Kasumi-1 (cell line): Measurements from ENCODE around the gene ASTN1.

Experiments
- DNase-seq, 2 experiments: peaks; one replicate each; lab custom pipeline; 2025; lab: John Stamatoyannopoulos, UW

Gene ASTN1

DNA sequence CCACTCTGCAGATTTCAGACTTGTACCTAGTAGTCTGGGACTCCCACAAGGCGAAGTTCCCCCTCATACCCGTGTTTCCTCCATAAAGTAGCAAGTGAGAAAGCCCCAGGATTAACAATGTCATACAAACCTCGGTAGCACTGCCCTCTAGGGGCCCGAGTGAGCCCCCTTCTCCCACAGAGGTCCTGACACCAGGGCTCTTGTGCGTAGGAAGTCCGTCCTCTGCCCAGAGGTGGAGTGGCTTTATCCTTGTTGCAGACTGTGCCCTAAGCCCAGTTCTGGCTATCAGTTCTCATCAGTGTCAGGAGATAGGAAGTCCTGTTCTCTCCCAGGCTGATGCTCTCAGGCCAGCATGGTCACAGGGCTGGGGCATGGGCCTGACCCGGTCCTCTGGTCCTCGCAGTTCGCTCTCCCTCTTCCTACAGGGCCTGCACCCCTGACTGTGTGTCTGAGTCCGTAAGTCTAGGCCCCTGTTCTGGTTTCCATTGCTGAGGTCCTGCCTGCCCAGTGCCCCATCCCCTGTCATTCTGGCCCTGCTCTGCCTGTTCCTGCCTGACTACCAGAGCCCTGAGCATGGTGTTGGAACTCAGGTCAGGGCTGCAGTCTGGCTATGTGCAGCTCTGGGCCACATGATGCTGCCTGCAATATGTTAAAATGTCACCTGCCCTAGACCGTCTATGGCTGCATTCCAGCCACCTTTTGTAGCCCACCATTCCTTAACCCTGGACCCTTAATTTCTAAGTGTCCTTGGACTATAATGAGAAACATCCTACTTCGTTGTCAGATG lies 285.6 kb downstream of the ASTN1 start:
- DNase-seq: peak in 1 of 2 experiments; percentile 1

GRCh38 chr1:176877557-176877956 lies 287.0 kb downstream of the ASTN1 start:
- no peak for DNase-seq

GRCh38 chr1:176876966-176877515 lies 287.5 kb downstream of the ASTN1 start:
- no peak for DNase-seq

DNA sequence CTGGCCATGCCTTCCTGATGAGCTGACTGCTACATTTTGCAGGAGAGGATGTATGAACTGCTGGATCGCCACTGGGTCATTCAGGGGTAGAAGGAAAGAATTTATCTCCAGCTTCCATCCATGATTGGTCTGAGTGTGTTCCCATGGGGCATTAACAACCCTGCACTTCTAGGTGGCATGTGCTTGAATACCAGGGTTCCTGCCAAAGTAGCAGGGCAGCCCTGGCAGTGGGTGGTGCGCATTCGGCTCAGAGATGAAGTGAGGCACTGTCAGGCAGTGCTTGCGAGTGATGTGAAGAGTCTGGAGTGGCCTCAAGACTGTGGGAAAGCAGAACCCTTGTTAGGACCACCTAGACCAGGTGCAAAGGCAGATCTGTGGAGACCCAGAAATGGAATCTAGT lies 294.9 kb downstream of the ASTN1 start:
- DNase-seq: no peak

- no peak for DNase-seq
Measured at GRCh38 chr1:176866011-176866714, 298.3 kb downstream of the ASTN1 start.

GRCh38 chr1:176864211-176864610 lies 300.3 kb downstream of the ASTN1 start:
- no peak for DNase-seq

GRCh38 chr1:176863613-176864012 lies 300.9 kb downstream of the ASTN1 start:
- no peak for DNase-seq

- DNase-seq: no peak
Measured at GRCh38 chr1:176858433-176858916, 306.0 kb downstream of the ASTN1 start.

DNA sequence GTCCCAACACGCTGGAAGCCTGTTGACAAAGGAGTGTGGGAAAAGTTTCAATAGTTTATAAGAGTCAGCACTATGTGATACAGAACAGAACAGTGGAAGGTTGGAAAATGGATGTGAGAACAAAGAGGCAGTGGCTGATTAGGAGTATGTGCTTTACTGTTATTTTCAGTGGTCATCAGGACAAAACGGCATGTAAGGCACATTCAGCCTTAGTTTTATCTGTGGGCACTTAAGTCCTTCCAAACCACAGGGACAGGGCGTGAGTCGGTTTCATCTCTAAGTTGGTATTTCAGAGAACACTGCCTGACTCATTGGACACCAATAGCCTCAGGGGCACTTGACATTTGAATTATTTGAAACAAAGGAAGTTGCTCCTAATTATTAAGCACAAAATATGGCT lies 306.9 kb downstream of the ASTN1 start:
- no peak for DNase-seq

DNA sequence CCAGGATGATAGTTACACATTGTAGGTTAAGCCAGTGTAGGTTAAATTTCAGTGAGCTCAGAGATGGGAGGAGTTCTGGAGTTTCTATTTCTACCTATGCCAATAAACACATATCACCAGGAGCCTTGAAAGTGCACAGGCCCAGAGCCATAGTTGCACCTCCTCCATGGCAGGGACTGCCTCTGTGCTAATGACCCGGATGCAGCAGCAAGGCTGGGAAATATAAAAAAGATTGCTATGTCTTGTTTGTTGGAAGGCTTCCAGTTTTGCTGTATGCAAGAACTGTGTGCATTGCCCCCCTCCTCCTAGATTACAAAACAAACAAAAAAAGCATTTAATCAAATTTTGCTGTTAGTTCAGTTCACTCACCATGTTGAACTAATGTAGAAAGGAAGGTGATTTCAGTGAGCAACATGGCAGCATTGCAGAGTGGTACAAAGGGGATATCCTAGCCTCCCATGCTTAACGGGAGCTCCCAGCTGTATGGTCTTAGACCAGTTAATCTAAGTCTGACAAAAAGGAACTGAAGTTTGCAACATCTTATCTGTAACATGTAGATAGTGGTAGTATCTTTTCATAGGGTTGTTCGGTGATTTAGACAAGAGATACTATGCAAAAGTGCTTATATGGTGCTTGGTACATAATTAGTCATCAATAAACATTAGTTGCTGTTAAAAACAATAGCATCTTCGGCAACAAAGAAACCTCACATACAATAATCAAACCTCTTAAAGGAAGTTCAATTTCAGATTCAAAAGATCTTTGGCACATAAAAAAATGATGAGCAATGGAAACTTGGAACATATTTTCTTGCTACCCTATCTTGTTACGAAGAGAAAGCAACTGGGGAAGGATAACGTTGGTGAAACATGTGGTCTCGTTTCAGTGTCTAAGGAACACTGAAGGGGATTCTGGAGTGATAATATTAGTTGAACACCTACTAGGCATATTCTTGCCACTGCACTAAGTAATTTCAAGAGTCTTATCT lies 309.5 kb downstream of the ASTN1 start:
- no peak for DNase-seq

- no peak for DNase-seq
Measured at GRCh38 chr1:176854121-176854520, 310.4 kb downstream of the ASTN1 start.

GRCh38 chr1:176853503-176853902 lies 311.0 kb downstream of the ASTN1 start:
- DNase-seq: no peak

DNA sequence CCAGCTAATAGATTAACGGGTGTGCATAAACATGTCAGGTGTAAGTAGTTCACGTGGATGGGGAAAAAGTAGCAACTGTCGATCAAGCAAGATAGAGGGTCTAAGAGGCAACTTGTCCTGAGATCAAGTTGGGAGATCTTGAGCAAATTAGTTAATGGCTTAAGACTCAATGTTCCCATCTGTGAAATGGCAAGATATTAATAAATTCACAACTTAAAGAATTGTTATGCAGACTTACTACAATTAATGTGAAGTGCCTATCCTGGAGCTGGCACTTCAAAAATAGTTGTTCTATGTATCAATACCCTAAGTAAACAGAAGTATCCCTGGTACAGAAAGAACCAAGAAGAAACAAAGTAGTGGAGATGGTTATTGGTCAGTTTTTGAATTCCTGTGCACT lies 312.4 kb downstream of the ASTN1 start:
- no peak for DNase-seq

GRCh38 chr1:176850871-176851270 lies 313.6 kb downstream of the ASTN1 start:
- DNase-seq: no peak

DNA sequence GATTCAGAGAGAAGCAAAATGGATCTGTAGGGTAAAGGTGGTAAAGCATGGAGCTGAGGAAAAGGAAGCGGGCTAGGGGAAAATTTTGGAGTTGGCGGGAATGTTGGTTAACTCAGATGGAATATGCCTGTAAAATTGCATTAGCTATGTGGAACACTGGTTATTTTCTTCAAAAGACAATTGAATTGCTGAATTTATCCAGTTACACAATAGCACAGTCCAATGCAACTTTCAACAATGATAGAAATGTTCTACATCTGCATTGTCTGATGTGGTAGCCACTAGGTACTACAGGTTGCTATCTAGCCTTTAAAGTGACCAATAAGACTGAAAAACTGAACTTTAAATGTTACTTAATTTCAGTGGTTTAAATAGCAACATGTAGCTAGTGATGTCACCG lies 315.2 kb downstream of the ASTN1 start:
- no peak for DNase-seq

DNA sequence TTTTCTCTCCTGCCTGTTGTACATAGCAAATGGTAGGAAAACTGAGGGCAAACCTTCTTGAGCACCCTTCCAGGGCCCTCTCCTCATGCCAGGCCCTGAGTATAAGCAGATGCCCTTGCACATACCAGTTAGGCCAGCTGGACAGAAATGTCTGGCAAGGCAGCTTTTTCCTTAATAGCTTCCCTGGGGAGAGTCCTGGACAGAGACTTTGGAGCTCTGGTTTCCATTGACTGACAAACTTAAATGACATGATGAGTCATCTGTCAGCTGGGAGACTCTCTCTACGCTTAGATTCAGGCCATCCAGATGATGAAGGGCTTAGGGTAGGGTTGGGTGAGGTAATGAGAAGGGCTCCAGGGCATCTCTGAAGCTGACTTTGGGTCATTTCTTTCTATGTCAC lies 317.5 kb downstream of the ASTN1 start:
- DNase-seq: no peak

- DNase-seq: peak; percentile 12 to 40
Measured at GRCh38 chr1:176843352-176844297, 320.9 kb downstream of the ASTN1 start.

DNA sequence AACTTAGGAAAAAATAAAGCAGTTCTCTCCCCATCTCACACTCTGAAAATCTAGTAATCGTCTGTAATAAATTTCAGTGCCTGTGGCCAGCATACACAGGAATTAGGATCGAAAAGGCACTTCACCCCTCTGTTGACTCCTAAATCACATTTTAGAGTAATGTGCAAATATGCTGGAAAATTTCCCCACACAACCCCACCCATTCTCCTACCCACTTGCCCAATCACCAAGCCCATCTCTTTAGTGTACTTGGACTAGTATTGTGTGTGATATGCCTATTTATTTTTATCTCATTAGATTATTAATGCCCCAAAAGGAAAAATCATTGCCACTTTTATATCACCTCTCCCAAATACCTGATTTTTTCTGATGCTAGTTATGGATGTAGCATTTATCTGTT lies 323.3 kb downstream of the ASTN1 start:
- DNase-seq: no peak

DNA sequence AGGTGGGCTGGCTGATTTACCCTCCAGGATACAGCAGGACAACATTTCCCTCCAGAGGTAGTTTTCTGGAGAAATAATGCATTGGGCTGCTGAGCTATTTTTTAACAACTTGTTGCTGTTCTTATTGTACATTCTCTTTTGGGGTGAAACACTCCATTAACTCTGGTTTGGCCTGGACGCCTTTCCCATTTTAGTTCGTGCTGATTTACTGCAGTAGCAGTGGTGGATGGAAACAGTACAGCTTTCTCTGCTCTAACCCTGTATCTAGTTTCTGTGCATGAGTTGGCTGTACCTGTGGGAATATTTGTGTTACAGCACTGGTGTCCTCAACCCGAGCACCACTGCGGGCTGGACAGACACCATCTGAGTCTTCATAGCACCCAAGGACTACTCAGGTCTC lies 325.3 kb downstream of the ASTN1 start:
- DNase-seq: no peak

- no peak for DNase-seq
Measured at GRCh38 chr1:176838276-176838995, 326.1 kb downstream of the ASTN1 start.
